DOHH2 (cell line): ENCODE measurements around the gene SFXN5.

Source experiments
- H3F3A ChIP-seq: fragments of 200-600 bp; sonication (generic), shearing (Covaris generic); 2 replicates; pipeline ENCODE4 v1.6.0; 2016; ENCODE audit warnings: antibody characterized with exemption, mild to moderate bottlenecking; ENCODE audit not compliant: control insufficient read depth, insufficient read depth
- H3K27ac ChIP-seq: fragments of 200-600 bp; sonication (generic); 2 replicates; pipeline ENCODE4 v1.5.1; 2014; ENCODE audit warnings: low read depth, mild to moderate bottlenecking, low read length, moderate library complexity
- H3K27me3 ChIP-seq: fragments of 200-600 bp; sonication (generic); 2 replicates; pipeline ENCODE4 v1.6.1; 2014; ENCODE audit warnings: mild to moderate bottlenecking, low read length, mixed read lengths; ENCODE audit not compliant: control insufficient read depth
- H3K36me3 ChIP-seq: fragments of 200-600 bp; sonication (generic); 2 replicates; pipeline ENCODE4 v1.6.1; 2014; ENCODE audit warnings: mild to moderate bottlenecking, low read length, moderate library complexity, mixed read lengths; ENCODE audit not compliant: control insufficient read depth
- H3K4me1 ChIP-seq: fragments of 200-600 bp; sonication (generic); 2 replicates; pipeline ENCODE4 v1.6.1; 2014; ENCODE audit warnings: mild to moderate bottlenecking, low read length, mixed read lengths; ENCODE audit not compliant: control insufficient read depth
- H3K4me2 ChIP-seq: fragments of 200-600 bp; sonication (generic); 2 replicates; pipeline ENCODE4 v1.6.0; 2014; ENCODE audit warnings: mild to moderate bottlenecking, low read length, moderate library complexity
- H3K4me3 ChIP-seq: fragments of 200-600 bp; sonication (generic); 2 replicates; pipeline ENCODE4 v1.5.1; 2014; ENCODE audit warnings: mild to moderate bottlenecking, low read length, mixed read lengths
- H3K79me2 ChIP-seq: fragments of 200-600 bp; sonication (generic); 2 replicates; pipeline ENCODE4 v1.6.1; 2014; ENCODE audit warnings: mild to moderate bottlenecking, low read length, mixed read lengths; ENCODE audit not compliant: control insufficient read depth
- H3K9me2 ChIP-seq: fragments of 200-600 bp; sonication (generic); replicated peaks from 2 replicates; pipeline ENCODE4 v1.6.1; 2014; ENCODE audit warnings: mild to moderate bottlenecking, low read length, mixed read lengths; ENCODE audit not compliant: control insufficient read depth
- H3K9me3 ChIP-seq: fragments of 200-600 bp; sonication (generic); 2 replicates; pipeline ENCODE4 v1.6.1; 2014; ENCODE audit warnings: antibody characterized with exemption, low read length, mixed read lengths; ENCODE audit not compliant: control insufficient read depth, insufficient read depth
- H4K20me1 ChIP-seq: fragments of 200-600 bp; sonication (generic); 2 replicates; pipeline ENCODE4 v1.6.0; 2014; ENCODE audit warnings: low read depth, mild to moderate bottlenecking, antibody characterized with exemption, low read length, moderate library complexity; ENCODE audit not compliant: control insufficient read depth, insufficient read depth
- CTCF ChIP-seq: fragments of 200-600 bp; sonication (generic); IDR thresholded peaks from one replicate; pipeline ENCODE4 v1.5.1; 2014; ENCODE audit warnings: antibody characterized with exemption, mild to moderate bottlenecking, low read depth, low read length; ENCODE audit not compliant: poor library complexity, severe bottlenecking
- EZH2phosphoT487 ChIP-seq: fragments of 200-600 bp; sonication (generic); IDR thresholded peaks from 2 replicates; pipeline ENCODE4 v1.6.1; 2017; ENCODE audit warnings: borderline replicate concordance, mild to moderate bottlenecking, antibody characterized with exemption, low read length, moderate library complexity, mixed read lengths

SFXN5 gene

DNA sequence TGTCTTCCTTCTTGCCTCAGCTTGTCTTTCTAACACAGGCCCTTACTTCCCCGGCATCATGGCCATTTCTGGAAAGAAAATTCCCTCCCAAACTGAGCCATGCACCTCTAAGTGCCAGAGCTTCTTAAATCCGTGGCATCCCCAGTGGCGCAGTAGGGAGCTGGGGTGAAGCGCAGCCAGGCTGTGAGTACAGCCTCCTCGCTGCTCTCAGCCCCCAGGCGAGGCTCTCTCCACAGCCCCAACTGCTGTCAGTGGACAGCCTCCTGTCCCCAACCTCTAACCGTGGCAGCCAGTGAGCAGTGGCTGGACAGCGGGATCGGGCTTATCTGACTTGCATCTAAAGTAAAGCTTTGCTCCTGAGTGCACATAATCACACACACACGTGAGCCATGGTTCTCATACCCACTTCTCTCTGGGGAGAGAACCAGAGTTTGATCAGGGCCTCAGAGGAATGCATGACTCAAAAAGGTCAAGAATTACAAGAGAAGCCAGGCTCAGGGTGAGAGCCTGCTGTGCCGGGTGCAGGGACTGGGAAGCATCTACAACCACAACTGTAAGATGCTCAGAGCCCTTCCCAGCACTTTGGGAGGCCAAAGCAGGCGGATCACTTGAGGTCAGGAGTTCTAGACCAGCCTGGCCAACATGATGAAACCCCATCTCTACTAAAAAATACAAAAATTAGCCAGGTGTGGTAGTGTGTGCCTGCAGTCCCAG, 50.7 kb downstream of the SFXN5 start:
- Histone ChIP-seq H3K4me2 (no peak overlapping the region), H3F3A (no peaks in the 10 kb centered on the region), H3K9me2 (no peaks in the 10 kb centered on the region), H4K20me1 (no peaks in the 10 kb centered on the region), H3K27me3 (no peaks in the 10 kb centered on the region), H3K36me3 (no peaks in the 10 kb centered on the region), H3K9me3 (no peaks in the 10 kb centered on the region), H3K79me2 (no peaks in the 10 kb centered on the region), H3K4me1 (peaks cover 7% of the 10 kb centered on the region; the same call in 1 of the 2 replicates), H3K27ac (no peak overlapping the region), H3K4me3 (no peak overlapping the region)
- no peak for TF ChIP-seq CTCF
- TF ChIP-seq EZH2phosphoT487, result no peak

DNA sequence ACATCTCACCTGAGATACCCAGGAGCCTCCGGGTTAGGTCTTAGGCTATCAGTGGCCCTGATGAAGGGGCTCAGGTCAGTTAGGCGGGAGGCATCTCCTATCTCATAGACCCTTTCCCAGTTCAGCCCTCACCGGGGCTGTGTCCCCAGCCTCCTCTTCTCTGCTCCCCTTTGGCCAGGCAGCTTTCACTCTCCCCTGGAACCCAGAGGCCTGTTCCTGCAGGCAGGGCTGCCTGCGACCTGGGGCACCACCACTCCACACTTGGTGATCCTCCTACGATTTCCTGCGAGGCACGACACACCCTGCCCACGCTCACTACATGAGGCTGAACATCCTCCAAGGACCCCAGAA, 51.2 kb downstream of the SFXN5 start:
- Histone ChIP-seq H3K9me2 (no peaks in the 10 kb centered on the region), H3K27me3 (no peaks in the 10 kb centered on the region), H3K4me3 (no peak overlapping the region), H3K9me3 (no peaks in the 10 kb centered on the region), H4K20me1 (no peaks in the 10 kb centered on the region), H3F3A (no peaks in the 10 kb centered on the region), H3K27ac (no peak overlapping the region), H3K36me3 (no peaks in the 10 kb centered on the region), H3K79me2 (no peaks in the 10 kb centered on the region), H3K4me2 (no peak overlapping the region), H3K4me1 (peaks cover 7% of the 10 kb centered on the region; the same call in 1 of the 2 replicates)
- no peak for TF ChIP-seq CTCF
- TF ChIP-seq EZH2phosphoT487, result no peak

DNA sequence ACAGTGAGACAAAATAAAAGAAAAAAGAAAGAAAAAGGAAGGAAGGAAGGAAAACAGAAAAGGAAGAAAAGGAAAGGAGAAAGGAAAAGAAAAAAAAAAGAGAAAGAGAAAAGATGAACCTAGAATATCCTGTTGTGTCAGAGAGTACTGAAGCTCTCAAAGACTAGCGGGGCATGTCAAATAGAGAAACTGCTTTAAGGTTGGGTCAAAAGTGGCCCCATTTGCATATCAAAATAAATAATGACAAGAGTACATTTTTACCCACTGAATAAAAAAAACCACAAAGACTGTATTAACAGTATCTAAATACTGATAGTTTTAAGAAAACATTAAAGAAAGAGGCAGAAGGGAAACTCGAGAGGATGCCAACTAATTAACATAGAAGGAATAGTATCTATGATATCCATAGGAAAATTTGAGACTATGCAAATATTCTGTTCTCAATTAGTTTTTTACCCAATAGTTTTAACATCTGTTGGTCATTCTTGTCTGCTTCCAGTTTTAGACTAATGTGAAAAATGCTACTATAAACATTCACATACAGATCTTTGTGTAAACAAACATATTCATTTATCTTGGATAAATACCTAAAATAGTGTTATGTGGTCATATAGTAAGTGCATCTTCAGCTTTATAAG, 53.2 kb downstream of the SFXN5 start:
- no peak overlapping the region for H3K4me2 ChIP-seq
- no peaks in the 10 kb centered on the region for H3K79me2 ChIP-seq
- H3K4me1 ChIP-seq, result peaks cover 7% of the 10 kb centered on the region; the same call in 1 of the 2 replicates
- no peak overlapping the region for H3K4me3 ChIP-seq
- no peaks in the 10 kb centered on the region for H4K20me1 ChIP-seq
- H3K9me3 ChIP-seq, result no peaks in the 10 kb centered on the region
- no peaks in the 10 kb centered on the region for H3K9me2 ChIP-seq
- TF ChIP-seq EZH2phosphoT487, result no peak
- H3F3A ChIP-seq, result no peaks in the 10 kb centered on the region
- no peaks in the 10 kb centered on the region for H3K27me3 ChIP-seq
- H3K27ac ChIP-seq, result no peak overlapping the region
- H3K36me3 ChIP-seq, result no peaks in the 10 kb centered on the region

GRCh38 chr2:73013936-73014335, 57.6 kb downstream of the SFXN5 start:
- Histone ChIP-seq H3K4me2 (no peak overlapping the region), H3K36me3 (no peaks in the 10 kb centered on the region), H3F3A (no peaks in the 10 kb centered on the region), H3K4me1 (peaks cover 7% of the 10 kb centered on the region; the same call in 1 of the 2 replicates), H3K4me3 (no peak overlapping the region), H3K27ac (no peak overlapping the region), H3K9me3 (no peaks in the 10 kb centered on the region), H3K27me3 (no peaks in the 10 kb centered on the region), H3K79me2 (no peaks in the 10 kb centered on the region), H4K20me1 (no peaks in the 10 kb centered on the region), H3K9me2 (no peaks in the 10 kb centered on the region)
- TF ChIP-seq EZH2phosphoT487 (no peak), CTCF (no peak)
